EH (cell line): ENCODE results near the gene MYO6.
"Not testable (repeated sequence)": the region's sequence is repeated elsewhere in the genome, so short reads cannot be mapped to it uniquely, and the experiment has no call there.

Experiments
- DNase-seq: peaks from one replicate; pipeline ENCODE4 v3.0.0-alpha.2; 2015; ENCODE audit warnings: low read depth

Gene MYO6

GRCh38 chr6:75892384-75892783, 143.3 kb downstream of the MYO6 start:
- no peak for DNase-seq

- DNase-seq, result peak; percentile 74
Observed at GRCh38 chr6:75893058-75893775, 144.2 kb downstream of the MYO6 start.

GRCh38 chr6:75893776-75894152, 144.7 kb downstream of the MYO6 start:
- no peak for DNase-seq

GRCh38 chr6:75896526-75896925, 147.5 kb downstream of the MYO6 start:
- peak; percentile 7 for DNase-seq

GRCh38 chr6:75900216-75900615, 151.2 kb downstream of the MYO6 start:
- not testable (repeated sequence) for DNase-seq

GRCh38 chr6:75905129-75905528, 156.1 kb downstream of the MYO6 start:
- DNase-seq, result not testable (repeated sequence)

- DNase-seq, result no peak
Observed at GRCh38 chr6:75906871-75907270, 157.8 kb downstream of the MYO6 start.

- DNase-seq, result no peak
Observed at GRCh38 chr6:75907444-75907843, 158.4 kb downstream of the MYO6 start.

GRCh38 chr6:75913040-75913439, 164.0 kb downstream of the MYO6 start:
- DNase-seq, result no peak

- DNase-seq, result peak; percentile 67
Observed at GRCh38 chr6:75922226-75922625, 173.2 kb downstream of the MYO6 start.

- DNase-seq, result no peak
Observed at GRCh38 chr6:75926293-75927168, 177.5 kb downstream of the MYO6 start.

GRCh38 chr6:75931011-75931680, 182.1 kb downstream of the MYO6 start:
- peak; percentile 51 for DNase-seq

- peak; percentile 22 for DNase-seq
Observed at GRCh38 chr6:75932067-75932466, 183.0 kb downstream of the MYO6 start.

GRCh38 chr6:75933387-75933975, 184.4 kb downstream of the MYO6 start:
- DNase-seq, result no peak

- peak; percentile 83 for DNase-seq
Observed at GRCh38 chr6:75934643-75935472, 185.8 kb downstream of the MYO6 start.

- DNase-seq, result no peak
Observed at GRCh38 chr6:75935473-75935793, 186.4 kb downstream of the MYO6 start.

GRCh38 chr6:75936682-75937081, 187.6 kb downstream of the MYO6 start:
- DNase-seq, result no peak

- no peak for DNase-seq
Observed at GRCh38 chr6:75937846-75938245, 188.8 kb downstream of the MYO6 start.

- no peak for DNase-seq
Observed at GRCh38 chr6:75940564-75940963, 191.5 kb downstream of the MYO6 start.

GRCh38 chr6:75941509-75941908, 192.5 kb downstream of the MYO6 start:
- no peak for DNase-seq

- no peak for DNase-seq
Observed at GRCh38 chr6:75943381-75943780, 194.3 kb downstream of the MYO6 start.
